Gastroesophageal sphincter (tissue), 3 donors: ENCODE data around the gene CLCNKA.

Experiments used
- CTCF ChIP-seq, 4 experiments: fragments of 200-600 bp in 2 of 4; fragments of 450-650 bp in 2 of 4; sonication (generic) in 1 of 4; IDR thresholded peaks; one replicate each; pipeline ENCODE4 v1.5.1; 2017 to 2019; ENCODE audit warnings: antibody characterized with exemption in 4 of 4, mild to moderate bottlenecking in 2 of 4, moderate library complexity in 2 of 4
- POLR2A ChIP-seq, 2 donors: fragments of 450-650 bp; IDR thresholded peaks; one replicate each; pipeline ENCODE4 v1.6.1; 2017; ENCODE audit warnings: antibody characterized with exemption in 2 of 2, mild to moderate bottlenecking in 2 of 2, moderate library complexity in 1 of 2
- POLR2AphosphoS5 ChIP-seq: sonication (generic); formaldehyde crosslinking; IDR thresholded peaks from one replicate; pipeline ENCODE4 v1.6.1; 2017; ENCODE audit warnings: antibody characterized with exemption

- TF ChIP-seq CTCF (IDR thresholded peaks at IDR 0.05) (no peak), POLR2A (IDR thresholded peaks at IDR 0.05) (no peak), POLR2AphosphoS5 (no peak)
Measured at GRCh38 chr1:16020325-16020724, 1.5 kb upstream of the CLCNKA start.
